Left ventricle myocardium inferior (tissue), 1 donor: ENCODE data around the gene CAMK2A. TPM values are rescaled to one million over a fixed set of nuclear protein-coding genes. Genes with fewer than 3 reads are reported as not detected.

Experiments
- DNase-seq: peaks from one replicate; pipeline ENCODE4 v3.0.0-alpha.2; 2020
- H3K27ac ChIP-seq: fragments of 200-600 bp; replicated peaks from 2 replicates; pipeline ENCODE4 v1.8.0; 2021
- H3K27me3 ChIP-seq: fragments of 200-600 bp; 2 replicates; pipeline ENCODE4 v1.8.0; 2021; ENCODE audit warnings: low read depth
- H3K36me3 ChIP-seq: fragments of 200-600 bp; 2 replicates; pipeline ENCODE4 v1.8.0; 2021
- H3K4me1 ChIP-seq: fragments of 200-600 bp; 2 replicates; pipeline ENCODE4 v1.8.0; 2021
- H3K4me3 ChIP-seq: fragments of 200-600 bp; 2 replicates; pipeline ENCODE4 v1.8.0; 2021; ENCODE audit warnings: mild to moderate bottlenecking, moderate library complexity
- H3K9me3 ChIP-seq: fragments of 200-600 bp; replicated peaks from 2 replicates; pipeline ENCODE4 v1.8.0; 2021
- CTCF ChIP-seq: fragments of 200-600 bp; IDR thresholded peaks from 2 replicates; pipeline ENCODE4 v1.8.0; 2021; ENCODE audit warnings: antibody characterized with exemption, mild to moderate bottlenecking, borderline replicate concordance
- intact Hi-C: fragments of 100-400 bp; cut with micrococcal nuclease; formaldehyde crosslinking; loops from one replicate; pipeline ENCODE4 v1.11.0; 2022
- total RNA-seq: library from RNA; stranded (reverse); fragmentation: NEBNext Ultra II Directional; extraction: Animal tissue kit (Norgen Biotek cat#: 25700); gene quantifications from one replicate; pipeline ENCODE4 v1.2.1, GENCODE V29; 2021
- donor health status: DM: no; HTN: yes; CAD: no; lungs with severe emphysema.

The CAMK2A gene
- total RNA-seq, 1 donor from 2014 or later: 19.4 TPM

GRCh38 chr5:150230842-150231241 lies 58.7 kb downstream of the CAMK2A start:
- intact Hi-C loops: no loop called here

GRCh38 chr5:150229571-150229970 lies 60.0 kb downstream of the CAMK2A start:
- intact Hi-C loops: no loop called here
- no peak overlapping the region for H3K4me3 ChIP-seq
- H3K9me3 ChIP-seq: no peaks in the 10 kb centered on the region
- no peaks in the 10 kb centered on the region for H3K27me3 ChIP-seq
- no peak for DNase-seq
- no peak for TF ChIP-seq CTCF
- no peaks in the 10 kb centered on the region for H3K36me3 ChIP-seq
- no peaks in the 10 kb centered on the region for H3K4me1 ChIP-seq
- no peak overlapping the region for H3K27ac ChIP-seq

More at GRCh38 chr5:150230842-150231241, 58.7 kb downstream of the CAMK2A start:
- Histone ChIP-seq H3K27me3 (no peaks in the 10 kb centered on the region), H3K27ac (no peak overlapping the region), H3K36me3 (no peaks in the 10 kb centered on the region), H3K4me3 (no peak overlapping the region), H3K9me3 (no peaks in the 10 kb centered on the region), H3K4me1 (no peaks in the 10 kb centered on the region)
- no peak for DNase-seq
- TF ChIP-seq CTCF: no peak

- intact Hi-C loops: no loop called here
- Histone ChIP-seq H3K4me3 (no peak overlapping the region), H3K27me3 (no peaks in the 10 kb centered on the region), H3K9me3 (no peaks in the 10 kb centered on the region), H3K27ac (no peak overlapping the region), H3K36me3 (no peaks in the 10 kb centered on the region), H3K4me1 (no peaks in the 10 kb centered on the region)
- TF ChIP-seq CTCF: no peak
- no peak for DNase-seq
Observed at GRCh38 chr5:150227606-150228273, 61.8 kb downstream of the CAMK2A start.

GRCh38 chr5:150227036-150227435 lies 62.5 kb downstream of the CAMK2A start:
- H3K4me1 ChIP-seq: no peaks in the 10 kb centered on the region
- intact Hi-C loops: no loop called here
- TF ChIP-seq CTCF: no peak
- no peak overlapping the region for H3K4me3 ChIP-seq
- no peak overlapping the region for H3K27ac ChIP-seq
- no peaks in the 10 kb centered on the region for H3K9me3 ChIP-seq
- no peak for DNase-seq
- no peaks in the 10 kb centered on the region for H3K36me3 ChIP-seq
- no peaks in the 10 kb centered on the region for H3K27me3 ChIP-seq

GRCh38 chr5:150224483-150225027 lies 65.0 kb downstream of the CAMK2A start:
- Histone ChIP-seq H3K36me3 (no peaks in the 10 kb centered on the region), H3K4me1 (no peaks in the 10 kb centered on the region), H3K27ac (no peak overlapping the region), H3K4me3 (no peak overlapping the region), H3K9me3 (no peaks in the 10 kb centered on the region), H3K27me3 (no peaks in the 10 kb centered on the region)
- intact Hi-C loops: no loop called here
- no peak for TF ChIP-seq CTCF
- DNase-seq: no peak
